ENCODE measurements around the gene MAP4K2. TPM values are rescaled to one million over a fixed set of nuclear protein-coding genes. Genes with fewer than 3 reads are reported as not detected.

Gene MAP4K2
- total and polyA plus RNA-seq, 2 of the 8 experiments (the other 6 are each of a cell fraction or from before 2014, with no cell fraction given): 20.1 to 20.7 TPM

DNA sequence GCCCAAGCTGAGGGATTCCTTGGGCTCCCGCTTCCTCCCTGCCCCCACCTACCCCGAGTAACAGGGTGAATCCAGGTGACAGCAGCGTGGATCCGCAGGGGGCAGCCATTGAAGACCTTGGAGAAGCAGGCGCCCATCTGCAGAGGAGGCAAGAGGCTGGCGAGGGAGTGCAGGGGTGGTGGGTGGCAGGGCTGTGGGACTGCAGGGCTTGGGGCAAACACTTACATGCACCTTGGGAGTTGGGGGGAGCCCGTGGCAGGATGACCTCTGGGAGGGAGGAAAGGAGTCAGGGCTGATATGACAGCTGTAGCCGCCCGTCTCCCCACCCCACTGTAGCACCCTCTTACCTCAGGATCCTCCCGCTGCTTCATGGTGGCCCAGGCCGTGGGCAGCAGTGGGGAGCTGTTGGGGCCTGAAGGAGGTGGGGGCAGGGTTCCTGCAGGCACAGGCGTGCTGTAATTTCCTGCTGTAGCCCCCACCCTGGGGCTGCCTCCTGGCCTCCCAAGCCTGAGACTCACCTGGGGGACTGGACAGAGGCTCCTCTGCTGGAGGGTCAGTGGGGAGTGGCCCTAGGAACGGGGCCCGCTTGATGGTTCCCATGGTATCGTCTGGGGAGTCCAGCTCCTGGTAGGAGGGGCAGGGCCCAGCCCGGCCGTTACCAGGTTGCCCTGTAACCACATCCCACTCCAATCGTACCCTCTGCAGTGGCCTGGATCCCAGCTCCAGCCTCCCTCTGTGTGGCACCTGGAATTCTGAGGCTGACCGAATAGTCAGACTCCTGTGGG, 6.1 kb downstream of the MAP4K2 start:
- no peak overlapping the region for H3K4ac ChIP-seq (replicated peaks; ENCODE audit: insufficient read length, low read depth, low read length)
- CTCF ChIA-PET (ENCODE audit: partially characterized antibody): interaction anchor here (1.0 to 1.3 kb wide), 4 partner anchors 12 to 620 kb away, joined by 3 to 4 read pairs (median 4); no protein-coding TSS in a partner anchor
- no peak for TF ChIP-seq MAFK (IDR thresholded peaks at IDR 0.05; ENCODE audit: low read depth, low read length)
- TF ChIP-seq POLR2AphosphoS5 (IDR thresholded peaks at IDR 0.05; ENCODE audit: low read depth, low read length): no peak
- TF ChIP-seq NRF1 (IDR thresholded peaks at IDR 0.05; ENCODE audit: low read depth, low read length): no peak
- no peak for TF ChIP-seq NANOG (IDR thresholded peaks at IDR 0.05; ENCODE audit: insufficient read depth, low read depth, low read length, poor library complexity, severe bottlenecking)
- TF ChIP-seq POU5F1 (IDR thresholded peaks at IDR 0.05; ENCODE audit: low read depth, low read length): no peak
- no peak for TF ChIP-seq SP1 (IDR thresholded peaks at IDR 0.05; ENCODE audit: low read depth, low read length)
- TF ChIP-seq RBBP5 (IDR thresholded peaks at IDR 0.05; ENCODE audit: borderline replicate concordance, low read depth, low read length): no peak
- TF ChIP-seq PHF8 (conservative IDR thresholded peaks at IDR 0.05; ENCODE audit: low read depth, low read length): no peak
- no peak for TF ChIP-seq POLR2A (IDR thresholded peaks at IDR 0.05; ENCODE audit: control extremely low read depth in 1 of 2, low read depth in 2 of 2, low read length in 2 of 2)
- no peak for TF ChIP-seq CREB1 (IDR thresholded peaks at IDR 0.05)
- TF ChIP-seq, protein P1, sequence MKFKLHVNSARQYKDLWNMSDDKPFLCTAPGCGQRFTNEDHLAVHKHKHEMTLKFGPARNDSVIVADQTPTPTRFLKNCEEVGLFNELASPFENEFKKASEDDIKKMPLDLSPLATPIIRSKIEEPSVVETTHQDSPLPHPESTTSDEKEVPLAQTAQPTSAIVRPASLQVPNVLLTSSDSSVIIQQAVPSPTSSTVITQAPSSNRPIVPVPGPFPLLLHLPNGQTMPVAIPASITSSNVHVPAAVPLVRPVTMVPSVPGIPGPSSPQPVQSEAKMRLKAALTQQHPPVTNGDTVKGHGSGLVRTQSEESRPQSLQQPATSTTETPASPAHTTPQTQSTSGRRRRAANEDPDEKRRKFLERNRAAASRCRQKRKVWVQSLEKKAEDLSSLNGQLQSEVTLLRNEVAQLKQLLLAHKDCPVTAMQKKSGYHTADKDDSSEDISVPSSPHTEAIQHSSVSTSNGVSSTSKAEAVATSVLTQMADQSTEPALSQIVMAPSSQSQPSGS (IDR thresholded peaks at IDR 0.05; ENCODE audit: low read length): no peak

More for the DNA sequence above, 6.1 kb downstream of the MAP4K2 start:
- POLR2A ChIA-PET (ENCODE audit: partially characterized antibody): interaction anchor here (0.7 to 1.6 kb wide), 2 partner anchors 11 to 35 kb away, joined by 3 to 4 read pairs; no protein-coding TSS in a partner anchor
- Histone ChIP-seq H2BK12ac (ENCODE audit: low read depth, low read length) (no peak overlapping the region), H2BK15ac (ENCODE audit: low read length) (no peak overlapping the region), H3K18ac (ENCODE audit: extremely low read depth, low read length) (no peak overlapping the region), H3K14ac (ENCODE audit: insufficient read length) (no peak overlapping the region), H4K91ac (replicated peaks; ENCODE audit: insufficient read length, low read length) (no peak overlapping the region), H3K79me1 (ENCODE audit: low read depth, low read length) (no peaks in the 10 kb centered on the region; the same call in 1 of the 2 replicates), H2AK5ac (ENCODE audit: low read depth, low read length) (no peak overlapping the region), H3K36me3 (ENCODE audit: control insufficient read depth in 2 of 4, insufficient read depth in 4 of 4, low read length in 3 of 4) (peaks cover 0 to 2% (median 0%) of the 10 kb centered on the region in 4 experiments; a peak in 1 of 8 replicates), H4K8ac (ENCODE audit: extremely low read depth, insufficient read depth, low read length) (peak overlapping the region; percentile 68; the same call in 1 of the 2 replicates), H3K27ac (ENCODE audit: low read depth, low read length) (no peak overlapping the region), H3K9ac (replicated peaks in 1 of 4; ENCODE audit: extremely low read depth in 1 of 4, low read depth in 3 of 4, low read length in 3 of 4) (no peak overlapping the region), H3K9me3 (ENCODE audit: insufficient read depth in 2 of 2, low read depth in 1 of 2, low read length in 1 of 2) (no peaks in the 10 kb centered on the region), H2AFZ (ENCODE audit: low read length) (no peak overlapping the region), H2BK5ac (ENCODE audit: low read depth, low read length) (no peak overlapping the region), H3K27me3 (replicated peaks in 1 of 4; ENCODE audit: control insufficient read depth in 3 of 4, extremely low read depth in 1 of 4, insufficient read depth in 3 of 4, low read length in 3 of 4) (no peaks in the 10 kb centered on the region), H3K56ac (replicated peaks; ENCODE audit: insufficient read length, low read depth, low read length) (no peak overlapping the region), H2BK120ac (replicated peaks; ENCODE audit: low read depth, low read length) (no peak overlapping the region), H4K5ac (ENCODE audit: insufficient read length, low read depth, low read length) (no peak overlapping the region), H3K4me2 (ENCODE audit: insufficient read depth in 1 of 2, low read depth in 2 of 2, low read length in 2 of 2) (no peak overlapping the region), H3K23me2 (ENCODE audit: low read depth, low read length) (no peaks in the 10 kb centered on the region), H4K20me1 (replicated peaks in 1 of 2; ENCODE audit: control insufficient read depth in 1 of 2, insufficient read depth in 2 of 2, low read length in 2 of 2) (peaks cover 0 to 2% of the 10 kb centered on the region in 2 experiments), H3K4me3 (ENCODE audit: extremely low read depth in 1 of 4, insufficient read depth in 2 of 4, low read depth in 3 of 4, low read length in 4 of 4) (no peak overlapping the region), H3K79me2 (ENCODE audit: control insufficient read depth in 1 of 2, insufficient read depth in 2 of 2, low read length in 2 of 2) (no peaks in the 10 kb centered on the region), H3K4me1 (replicated peaks in 1 of 4; ENCODE audit: control insufficient read depth in 3 of 4, insufficient read depth in 4 of 4, low read length in 3 of 4) (no peaks in the 10 kb centered on the region; a peak in 1 of 7 replicates), H3K23ac (ENCODE audit: insufficient read length) (no peak overlapping the region), H2BK20ac (ENCODE audit: low read length) (no peak overlapping the region)
- no peak for FAIRE-seq
- 94% methylated on average over 18 of the region's 19 CpGs; no CpG with 5 or more reads in 1 of the 2 experiments for WGBS, 2 experiments (ENCODE audit: extremely low coverage in 1 of 2, insufficient coverage in 1 of 2, insufficient read length in 1 of 2, insufficient replicate concordance in 2 of 2, low coverage in 1 of 2, low lambda C conversion rate in 2 of 2, missing lambda C conversion rate in 1 of 2)
- DNase-seq (ENCODE audit: low read depth in 1 of 2, low spot score in 2 of 2): no peak

All from H1 (cell line).